ENCODE measurements around the gene SLC44A5. TPM values are rescaled to one million over a fixed set of nuclear protein-coding genes. Genes with fewer than 3 reads are reported as not detected.

SLC44A5 gene
- total RNA-seq, 4 donors from 2014 or later, result 0.25 to 0.37 (median 0.34) TPM

GRCh38 chr1:75338616-75339483 lies 272.1 kb downstream of the SLC44A5 start:
- no peak for TF ChIP-seq CTCF (IDR thresholded peaks at IDR 0.05)
- DNase-seq (ENCODE audit: low spot score) (no peak), ATAC-seq (ENCODE audit: low FRiP score) (no peak)

- DNase-seq (ENCODE audit: low spot score) (no peak), ATAC-seq (ENCODE audit: low FRiP score) (no peak)
- no peak for TF ChIP-seq CTCF (IDR thresholded peaks at IDR 0.05)
Measured at GRCh38 chr1:75334876-75335389, 276.0 kb downstream of the SLC44A5 start.

DNA sequence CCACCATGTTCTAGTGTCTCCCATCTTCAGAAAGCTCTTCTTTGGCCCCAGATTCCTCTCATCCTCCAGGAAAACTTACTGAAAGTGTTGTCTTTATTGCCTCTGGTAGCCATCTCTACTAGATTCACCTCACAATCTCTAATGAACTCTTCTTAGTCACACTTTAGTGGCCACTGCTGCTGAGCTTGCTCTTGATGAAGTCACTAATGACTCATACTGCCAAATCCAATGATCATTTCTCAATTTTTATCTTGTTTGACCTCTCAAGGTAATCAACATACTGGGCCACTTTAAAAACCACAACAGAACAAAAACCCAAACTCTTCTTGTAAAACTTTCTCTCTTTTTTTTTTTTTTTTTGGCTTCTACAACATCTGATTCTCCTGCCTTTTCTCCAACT lies 280.3 kb downstream of the SLC44A5 start:
- ATAC-seq (ENCODE audit: low FRiP score), result no peak
- no peak for TF ChIP-seq CTCF (IDR thresholded peaks at IDR 0.05)
- no peak for DNase-seq (ENCODE audit: low spot score)

- TF ChIP-seq CTCF (IDR thresholded peaks at IDR 0.05), result no peak
- DNase-seq (ENCODE audit: low spot score), result no peak
- ATAC-seq (ENCODE audit: low FRiP score), result no peak
Measured at GRCh38 chr1:75328691-75329090, 282.2 kb downstream of the SLC44A5 start.

DNA sequence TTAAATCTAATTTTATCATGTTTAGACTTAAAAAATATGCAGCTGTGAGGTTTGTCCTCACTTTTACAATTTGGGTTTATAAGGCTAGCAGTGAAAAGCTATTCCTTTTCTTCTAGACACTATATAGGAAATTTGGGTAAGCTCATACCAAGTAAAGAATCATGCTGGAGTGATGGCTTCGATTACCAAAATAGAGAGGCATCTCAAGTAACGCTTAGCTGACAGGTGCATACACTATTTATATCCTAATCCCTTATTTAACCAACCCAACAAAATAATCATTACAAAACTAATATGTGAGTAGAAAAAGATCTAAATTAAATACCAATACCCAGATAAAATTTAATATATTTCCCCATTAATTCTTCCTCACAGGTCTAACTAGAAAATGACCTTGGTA lies 283.5 kb downstream of the SLC44A5 start:
- no peak for TF ChIP-seq CTCF (IDR thresholded peaks at IDR 0.05)
- DNase-seq (ENCODE audit: low spot score), result no peak
- no peak for ATAC-seq (ENCODE audit: low FRiP score)

DNA sequence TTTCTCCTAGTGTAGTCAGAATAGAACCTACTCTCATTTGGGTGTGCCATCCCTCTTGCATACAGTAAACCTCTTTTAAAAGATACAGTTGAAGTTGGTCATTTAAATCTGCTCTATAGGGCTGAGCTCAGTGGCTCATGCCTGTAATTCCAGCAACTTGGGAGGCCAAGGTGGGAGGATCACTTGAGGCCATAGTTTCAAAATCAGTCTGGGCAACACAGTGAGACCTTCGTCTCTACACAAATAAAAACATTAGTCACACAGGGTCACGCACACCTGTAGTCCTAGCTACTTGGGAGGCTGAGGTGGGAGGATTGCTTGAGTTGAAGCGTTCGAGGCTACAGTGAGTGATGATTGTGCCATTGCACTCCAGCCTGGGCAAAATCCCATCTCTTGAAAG lies 292.9 kb downstream of the SLC44A5 start:
- ATAC-seq (ENCODE audit: low FRiP score) (no peak), DNase-seq (ENCODE audit: low spot score) (no peak)
- TF ChIP-seq CTCF (IDR thresholded peaks at IDR 0.05), result no peak

DNA sequence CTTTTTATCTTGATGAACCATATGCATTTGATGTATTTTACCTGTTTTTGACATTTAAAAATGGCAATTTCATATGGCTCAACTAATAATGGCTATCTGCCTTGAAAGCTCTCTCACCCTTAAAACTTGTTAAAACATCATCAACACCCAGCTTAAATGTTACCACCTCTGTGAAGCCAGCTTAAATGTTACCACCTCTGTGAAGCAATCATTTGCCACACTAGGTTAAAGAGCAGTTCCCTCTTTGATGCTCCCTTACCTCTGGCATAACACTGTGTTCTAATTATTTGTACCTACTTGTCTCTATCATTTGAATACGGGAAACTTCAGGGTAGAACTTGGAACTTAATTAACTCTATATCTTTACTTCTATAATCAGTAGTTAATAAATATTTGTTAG lies 294.7 kb downstream of the SLC44A5 start:
- ATAC-seq (ENCODE audit: low FRiP score) (no peak), DNase-seq (ENCODE audit: low spot score) (no peak)
- no peak for TF ChIP-seq CTCF (IDR thresholded peaks at IDR 0.05)

All from omental fat pad (tissue), 4 donors.